ENCODE results near the gene ADGRV1.

GRCh38 chr5:91180506-91180905 is 621.9 kb downstream of the ADGRV1 start:
- TF ChIP-seq CTCF (IDR thresholded peaks at IDR 0.05; ENCODE audit: borderline replicate concordance, extremely low read depth, low read length, poor library complexity, severe bottlenecking) = no peak
- no peak for TF ChIP-seq EZH2 (IDR thresholded peaks at IDR 0.05; ENCODE audit: borderline replicate concordance, low read depth, low read length, severe bottlenecking)

Data from DND-41 (cell line).